Tibial nerve (tissue), 4 donors: Measurements from ENCODE around the gene RASGRP3. TPM values are rescaled to one million over a fixed set of nuclear protein-coding genes. Genes with fewer than 3 reads are reported as not detected.

Experiments
- DNase-seq, 2 donors: peaks; one replicate each; pipeline ENCODE4 v3.0.0-alpha.2; 2019; ENCODE audit warnings: low spot score in 2 of 2
- H3K27ac ChIP-seq, 4 donors: fragments of 200-600 bp; sonication (generic) in 3 of 4; one replicate each; pipeline ENCODE4 v1.5.1; 2017 to 2019; ENCODE audit warnings: mild to moderate bottlenecking in 1 of 4
- H3K27me3 ChIP-seq, 2 donors: fragments of 200-600 bp; sonication (generic) in 1 of 2; one replicate each; pipeline versions ENCODE4 v1.5.1 to v1.6.0; 2017 to 2019
- H3K36me3 ChIP-seq, 3 donors: fragments of 200-600 bp; sonication (generic); one replicate each; pipeline ENCODE4 v1.5.1; 2018 to 2019
- H3K4me1 ChIP-seq, 4 donors: fragments of 200-600 bp; sonication (generic) in 3 of 4; one replicate each; pipeline ENCODE4 v1.5.1; 2017 to 2019
- H3K4me3 ChIP-seq, 4 donors: fragments of 200-600 bp; sonication (generic) in 3 of 4; one replicate each; pipeline ENCODE4 v1.5.1; 2017 to 2019; ENCODE audit warnings: mild to moderate bottlenecking in 1 of 4, moderate library complexity in 1 of 4
- H3K9me3 ChIP-seq, 4 donors: fragments of 200-600 bp; sonication (generic) in 3 of 4; one replicate each; pipeline ENCODE4 v1.5.1; 2017 to 2019
- EP300 ChIP-seq, 2 donors: sonication (generic); formaldehyde crosslinking; IDR thresholded peaks; one replicate each; pipeline ENCODE4 v1.6.1; 2017; ENCODE audit warnings: antibody characterized with exemption in 2 of 2, mild to moderate bottlenecking in 1 of 2
- POLR2A ChIP-seq, 2 donors: fragments of 450-650 bp; IDR thresholded peaks; one replicate each; pipeline ENCODE4 v1.6.1; 2017; ENCODE audit warnings: antibody characterized with exemption in 2 of 2, mild to moderate bottlenecking in 2 of 2, moderate library complexity in 2 of 2
- WGBS, 2 donors: methylation state at CpG; one replicate each; pipeline ENCODE4 v1.1.5; 2018; 5-methylcytosine and 5-hydroxymethylcytosine counted together
- total RNA-seq, 4 donors: library from RNA; depleted of rRNA; stranded (reverse); fragments of >200 nt; gene quantifications; one replicate each; pipeline ENCODE4 v1.1.0, GENCODE V29; 2016
- TF ChIP-seq, protein P1 (sequence below), 5 experiments: fragments of 200-600 bp in 3 of 5; fragments of 450-650 bp in 2 of 5; sonication (generic) in 3 of 5; IDR thresholded peaks; one replicate each; pipeline ENCODE4 v1.5.1; 2016 to 2019; ENCODE audit warnings: antibody characterized with exemption in 5 of 5, mild to moderate bottlenecking in 3 of 5, moderate library complexity in 2 of 5

The RASGRP3 gene
- total RNA-seq, 4 donors from 2014 or later: 2.4 to 5.4 (median 3.9) TPM

GRCh38 chr2:33577084-33577483 is 100.6 kb downstream of the RASGRP3 start:
- Histone ChIP-seq H3K9me3 (no peaks in the 10 kb centered on the region), H3K4me1 (peaks cover 0 to 8% (median 0%) of the 10 kb centered on the region in 4 donors), H3K36me3 (no peaks in the 10 kb centered on the region), H3K27me3 (no peaks in the 10 kb centered on the region), H3K4me3 (no peak overlapping the region), H3K27ac (peak overlapping the region in 2 of 4 donors; percentile 30 to 43)
- TF ChIP-seq, protein P1, sequence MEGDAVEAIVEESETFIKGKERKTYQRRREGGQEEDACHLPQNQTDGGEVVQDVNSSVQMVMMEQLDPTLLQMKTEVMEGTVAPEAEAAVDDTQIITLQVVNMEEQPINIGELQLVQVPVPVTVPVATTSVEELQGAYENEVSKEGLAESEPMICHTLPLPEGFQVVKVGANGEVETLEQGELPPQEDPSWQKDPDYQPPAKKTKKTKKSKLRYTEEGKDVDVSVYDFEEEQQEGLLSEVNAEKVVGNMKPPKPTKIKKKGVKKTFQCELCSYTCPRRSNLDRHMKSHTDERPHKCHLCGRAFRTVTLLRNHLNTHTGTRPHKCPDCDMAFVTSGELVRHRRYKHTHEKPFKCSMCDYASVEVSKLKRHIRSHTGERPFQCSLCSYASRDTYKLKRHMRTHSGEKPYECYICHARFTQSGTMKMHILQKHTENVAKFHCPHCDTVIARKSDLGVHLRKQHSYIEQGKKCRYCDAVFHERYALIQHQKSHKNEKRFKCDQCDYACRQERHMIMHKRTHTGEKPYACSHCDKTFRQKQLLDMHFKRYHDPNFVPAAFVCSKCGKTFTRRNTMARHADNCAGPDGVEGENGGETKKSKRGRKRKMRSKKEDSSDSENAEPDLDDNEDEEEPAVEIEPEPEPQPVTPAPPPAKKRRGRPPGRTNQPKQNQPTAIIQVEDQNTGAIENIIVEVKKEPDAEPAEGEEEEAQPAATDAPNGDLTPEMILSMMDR (IDR thresholded peaks at IDR 0.05): no peak
- no peak for TF ChIP-seq POLR2A (IDR thresholded peaks at IDR 0.05)
- TF ChIP-seq EP300 (IDR thresholded peaks at IDR 0.05): no peak
- DNase-seq: no peak
- WGBS, 2 donors: 55 to 73% methylated on average over 8 of the region's 8 CpGs

- no peak for TF ChIP-seq EP300 (IDR thresholded peaks at IDR 0.05)
- H3K27ac ChIP-seq: peak overlapping the region in 1 of 4 donors; percentile 43
- 38 to 47% methylated on average over 2 of the region's 2 CpGs for WGBS, 2 donors
- H3K4me3 ChIP-seq: no peak overlapping the region
- H3K27me3 ChIP-seq: no peaks in the 10 kb centered on the region
- no peak for DNase-seq
- H3K4me1 ChIP-seq: peaks cover 0 to 12% (median 0%) of the 10 kb centered on the region in 4 donors
- no peaks in the 10 kb centered on the region for H3K36me3 ChIP-seq
- H3K9me3 ChIP-seq: no peaks in the 10 kb centered on the region
Measured at GRCh38 chr2:33577668-33578067, 101.2 kb downstream of the RASGRP3 start.

DNA sequence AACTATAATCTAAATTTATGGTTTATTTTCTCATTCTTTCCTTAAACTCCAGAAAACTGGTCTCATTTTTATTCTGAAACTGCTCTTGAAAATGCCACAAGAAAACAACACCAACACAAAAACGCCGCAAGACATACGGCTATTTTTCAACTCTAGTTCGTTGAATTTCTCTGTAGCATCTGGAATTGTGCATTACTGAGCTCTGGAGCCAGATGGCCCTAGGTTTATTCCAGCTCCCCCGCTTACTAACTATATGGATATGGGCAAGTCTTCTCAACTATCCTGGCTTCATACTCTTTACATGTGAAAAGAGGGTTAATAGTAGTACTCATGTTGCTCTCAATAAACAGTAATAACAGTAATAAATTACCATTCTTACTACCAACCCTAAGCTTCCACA is 102.8 kb downstream of the RASGRP3 start:
- WGBS, 2 donors: 54 to 60% methylated on average over 5 of the region's 5 CpGs
- no peak for TF ChIP-seq POLR2A (IDR thresholded peaks at IDR 0.05)
- TF ChIP-seq, protein P1 (IDR thresholded peaks at IDR 0.05): no peak
- TF ChIP-seq EP300 (IDR thresholded peaks at IDR 0.05): no peak
- Histone ChIP-seq H3K27me3 (no peaks in the 10 kb centered on the region), H3K27ac (peak overlapping the region in 2 of 4 donors; percentile 1 to 10), H3K36me3 (peaks cover 0 to 9% (median 0%) of the 10 kb centered on the region in 3 donors), H3K9me3 (no peaks in the 10 kb centered on the region), H3K4me1 (peaks cover 0 to 21% (median 3%) of the 10 kb centered on the region in 4 donors), H3K4me3 (no peak overlapping the region)
- DNase-seq: no peak

GRCh38 chr2:33581872-33582271 is 105.4 kb downstream of the RASGRP3 start:
- 70 to 74% methylated on average over 5 of the region's 5 CpGs for WGBS, 2 donors
- DNase-seq: no peak
- Histone ChIP-seq H3K27me3 (no peaks in the 10 kb centered on the region), H3K4me1 (peaks cover 0 to 21% (median 3%) of the 10 kb centered on the region in 4 donors), H3K27ac (no peak overlapping the region), H3K4me3 (no peak overlapping the region), H3K9me3 (no peaks in the 10 kb centered on the region), H3K36me3 (peaks cover 0 to 36% (median 9%) of the 10 kb centered on the region in 3 donors)
- TF ChIP-seq EP300 (IDR thresholded peaks at IDR 0.05): no peak
- TF ChIP-seq POLR2A (IDR thresholded peaks at IDR 0.05): no peak
- TF ChIP-seq, protein P1 (IDR thresholded peaks at IDR 0.05): no peak

DNA sequence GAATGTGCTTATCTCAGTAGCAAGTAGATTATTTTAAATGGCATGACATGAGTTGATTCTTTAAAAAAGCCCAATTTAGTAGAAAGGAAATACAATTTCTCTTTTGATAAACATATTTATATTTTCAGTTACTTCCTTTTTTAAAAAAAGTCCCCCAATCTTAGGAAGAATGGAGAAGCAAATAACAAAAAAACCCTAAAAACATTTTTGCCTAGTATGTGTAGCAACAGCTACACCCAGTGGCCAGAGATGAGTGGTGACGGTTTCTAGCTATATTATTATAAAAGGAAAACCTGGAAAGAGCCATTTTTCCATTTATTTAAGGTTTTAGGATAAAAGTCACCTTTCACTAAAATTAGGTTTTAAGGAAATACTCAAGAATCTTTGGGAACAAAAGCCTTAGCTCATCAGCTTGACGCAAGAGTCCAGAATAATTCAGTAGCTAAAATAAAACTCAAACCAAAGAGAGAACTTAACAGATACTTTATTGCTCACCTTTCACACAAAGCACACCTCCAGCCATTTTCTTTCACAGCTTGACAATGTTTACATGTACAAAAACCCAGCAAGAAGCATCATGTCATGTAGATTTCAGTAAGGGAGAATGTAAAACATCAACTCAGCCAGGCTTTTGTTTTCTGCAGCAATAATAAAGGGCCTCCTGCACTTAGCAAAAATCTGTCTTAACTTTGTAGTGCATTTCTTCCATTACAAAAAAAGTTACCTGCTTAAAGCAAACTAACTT is 106.9 kb downstream of the RASGRP3 start:
- Histone ChIP-seq H3K27ac (peak overlapping the region in 1 of 4 donors; percentile 48), H3K36me3 (peaks cover 0 to 42% (median 9%) of the 10 kb centered on the region in 3 donors), H3K9me3 (no peaks in the 10 kb centered on the region), H3K4me3 (no peak overlapping the region), H3K27me3 (no peaks in the 10 kb centered on the region), H3K4me1 (peaks cover 0 to 32% (median 3%) of the 10 kb centered on the region in 4 donors)
- peak in 1 of 2 donors; percentile 55 for DNase-seq
- no peak for TF ChIP-seq POLR2A (IDR thresholded peaks at IDR 0.05)
- TF ChIP-seq, protein P1 (IDR thresholded peaks at IDR 0.05): peak; percentile 63 to 79 (median 74)
- TF ChIP-seq EP300 (IDR thresholded peaks at IDR 0.05): peak in 1 of 2 donors; percentile 32
- 11 to 13% methylated on average over 2 of the region's 2 CpGs for WGBS, 2 donors
